Ovary (tissue), 9 donors: Measurements from ENCODE around the gene KRT2. TPM values are rescaled to one million over a fixed set of nuclear protein-coding genes. Genes with fewer than 3 reads are reported as not detected.

ENCODE experiments used
- DNase-seq, 5 donors: peaks; one replicate each; pipeline ENCODE4 v3.0.0-alpha.2; 2019 to 2020
- H3K27ac ChIP-seq, 2 donors: fragments of 200-600 bp; one replicate each; pipeline versions ENCODE4 v1.5.1 to v1.8.0; 2019 to 2022
- H3K27me3 ChIP-seq: fragments of 200-600 bp; one replicate; pipeline ENCODE4 v1.8.0; 2022
- H3K36me3 ChIP-seq: fragments of 200-600 bp; sonication (generic); one replicate; pipeline ENCODE4 v1.5.1; 2019
- H3K4me1 ChIP-seq: one replicate; pipeline ENCODE4 v1.8.1; 2013; ENCODE audit warnings: mild to moderate bottlenecking, moderate library complexity; ENCODE audit not compliant: insufficient read depth
- H3K4me3 ChIP-seq: fragments of 200-600 bp; sonication (generic); one replicate; pipeline ENCODE4 v1.5.1; 2017
- H3K9me3 ChIP-seq, 2 donors: fragments of 200-600 bp in 1 of 2; sonication (generic) in 1 of 2; one replicate each; pipeline versions ENCODE4 v1.5.1 to v1.8.1; 2013 to 2019; ENCODE audit warnings: mild to moderate bottlenecking in 1 of 2, moderate library complexity in 1 of 2
- EP300 ChIP-seq: sonication (generic); formaldehyde crosslinking; IDR thresholded peaks from one replicate; pipeline ENCODE4 v1.6.1; 2017; ENCODE audit warnings: antibody characterized with exemption
- POLR2A ChIP-seq: fragments of 450-650 bp; IDR thresholded peaks from one replicate; pipeline ENCODE4 v1.6.1; 2017; ENCODE audit warnings: antibody characterized with exemption, mild to moderate bottlenecking, moderate library complexity
- WGBS, 3 donors: extraction: QIAGEN DNeasy Blood & Tissue Kit in 1 of 3; methylation state at CpG; one replicate each; pipeline versions ENCODE4 v1.1.5 to v1.1.7; 2013 to 2017; 5-methylcytosine and 5-hydroxymethylcytosine counted together
- intact Hi-C, 4 donors: fragments of 100-400 bp; cut with DNase I; formaldehyde crosslinking; loops; one replicate each; pipeline versions ENCODE4 v1.11.0 to v1.15.1; 2022 to 2023
- polyA plus RNA-seq, 2 donors: library from polyadenylated mRNA; stranded (reverse); fragments of 200-250 nt in 1 of 2; fragments of 350-450 nt in 1 of 2; fragmentation: Illumina TruSeq in 1 of 2; extraction: RNeasy Lipid Tissue Mini Kit (QIAGEN cat#74804) in 1 of 2; gene quantifications; one replicate each; pipeline ENCODE4 v1.2.3, GENCODE V29; 2013 to 2014
- total RNA-seq, 7 donors: library from RNA; depleted of rRNA in 2 of 7; stranded (reverse); fragments of >200 nt in 2 of 7; fragmentation: NEBNext Ultra II Directional in 3 of 7; extraction: Animal tissue kit (Norgen Biotek cat#: 25700) in 3 of 7; gene quantifications; one replicate each; pipeline versions ENCODE4 v1.1.0 to v1.2.4, GENCODE V29; 2016 to 2023
- TF ChIP-seq, protein P1 (sequence below), 3 donors: fragments of 450-650 bp in 2 of 3; fragments of 200-600 bp in 1 of 3; IDR thresholded peaks; one replicate each; pipeline versions ENCODE4 v1.5.1 to v1.8.0; 2016 to 2022; ENCODE audit warnings: antibody characterized with exemption in 3 of 3, mild to moderate bottlenecking in 1 of 3
- donor health status: DM: no; HTN: no; CAD: no; lungs with moderate emphysema.
- donor health status: DM: no; HTN: no; CAD: no.
- donor health status: Bipolar disorder and iron deficiency.
- donor health status: DM: yes; HTN: yes; CAD: no.
- donor health status: DM: no; HTN: no; CAD: no.
- donor health status: DM: yes; HTN: yes; CAD: no.

KRT2 gene
- total and polyA plus RNA-seq, 9 donors, result not detected

DNA sequence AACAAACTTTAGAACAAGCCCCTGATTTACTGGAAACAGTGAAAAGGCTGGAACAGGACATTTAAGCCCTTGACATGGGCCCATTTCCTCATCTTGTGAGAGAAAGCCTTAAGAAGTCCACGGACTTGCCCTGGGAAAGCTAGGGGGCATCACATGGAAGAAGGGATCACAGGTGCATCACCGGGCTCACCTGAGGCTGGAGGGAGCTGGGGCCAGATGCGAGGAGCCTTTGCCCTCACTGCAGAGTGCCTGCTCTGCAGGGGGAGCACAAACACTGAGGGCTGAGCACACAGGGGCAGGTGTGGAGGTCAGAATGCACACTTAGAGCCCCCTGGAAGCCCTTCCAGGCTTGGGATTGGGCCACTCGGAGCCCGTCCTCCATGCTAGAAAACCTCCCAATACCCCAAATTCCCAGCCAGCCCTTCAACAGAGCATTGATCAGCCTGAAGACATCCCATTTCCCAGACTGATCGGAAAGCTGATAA, 33.4 kb upstream of the KRT2 start:
- DNase-seq, result no peak
- H3K36me3 ChIP-seq, result no peaks in the 10 kb centered on the region
- TF ChIP-seq POLR2A (no peak), EP300 (no peak)
- TF ChIP-seq, protein P1, sequence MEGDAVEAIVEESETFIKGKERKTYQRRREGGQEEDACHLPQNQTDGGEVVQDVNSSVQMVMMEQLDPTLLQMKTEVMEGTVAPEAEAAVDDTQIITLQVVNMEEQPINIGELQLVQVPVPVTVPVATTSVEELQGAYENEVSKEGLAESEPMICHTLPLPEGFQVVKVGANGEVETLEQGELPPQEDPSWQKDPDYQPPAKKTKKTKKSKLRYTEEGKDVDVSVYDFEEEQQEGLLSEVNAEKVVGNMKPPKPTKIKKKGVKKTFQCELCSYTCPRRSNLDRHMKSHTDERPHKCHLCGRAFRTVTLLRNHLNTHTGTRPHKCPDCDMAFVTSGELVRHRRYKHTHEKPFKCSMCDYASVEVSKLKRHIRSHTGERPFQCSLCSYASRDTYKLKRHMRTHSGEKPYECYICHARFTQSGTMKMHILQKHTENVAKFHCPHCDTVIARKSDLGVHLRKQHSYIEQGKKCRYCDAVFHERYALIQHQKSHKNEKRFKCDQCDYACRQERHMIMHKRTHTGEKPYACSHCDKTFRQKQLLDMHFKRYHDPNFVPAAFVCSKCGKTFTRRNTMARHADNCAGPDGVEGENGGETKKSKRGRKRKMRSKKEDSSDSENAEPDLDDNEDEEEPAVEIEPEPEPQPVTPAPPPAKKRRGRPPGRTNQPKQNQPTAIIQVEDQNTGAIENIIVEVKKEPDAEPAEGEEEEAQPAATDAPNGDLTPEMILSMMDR (IDR thresholded peaks at IDR 0.05), result no peak
- intact Hi-C loops, result no loop called here
- H3K4me1 ChIP-seq, result no peaks in the 10 kb centered on the region
- WGBS, 3 donors, result 61 to 71% (median 63%) methylated on average over 6 of the region's 6 CpGs
- no peak overlapping the region for H3K4me3 ChIP-seq
- H3K9me3 ChIP-seq, result no peaks in the 10 kb centered on the region
- H3K27ac ChIP-seq, result no peak overlapping the region
- no peaks in the 10 kb centered on the region for H3K27me3 ChIP-seq

DNA sequence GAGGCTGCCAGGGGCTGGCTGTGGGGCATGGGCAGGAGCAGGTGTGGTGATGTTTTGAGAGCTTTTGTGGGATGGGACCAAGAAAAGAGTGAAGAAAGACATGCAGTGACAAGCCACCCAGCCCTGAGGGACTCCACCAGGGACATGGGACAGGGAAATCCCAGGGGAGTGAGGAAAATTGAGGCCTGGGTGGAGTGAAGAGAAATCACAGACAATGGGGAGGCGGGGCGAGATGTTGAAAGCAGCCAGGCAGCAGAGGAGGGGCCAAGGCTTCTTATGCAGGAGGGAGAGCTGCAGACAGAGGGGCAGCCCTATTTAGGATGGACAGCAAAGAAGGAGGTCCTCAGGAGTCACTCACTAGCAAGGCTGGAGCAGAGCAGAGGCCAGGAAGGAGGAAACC, 32.4 kb upstream of the KRT2 start:
- 72 to 87% (median 79%) methylated on average over 2 of the region's 2 CpGs for WGBS, 3 donors
- TF ChIP-seq POLR2A (no peak), EP300 (no peak)
- TF ChIP-seq, protein P1 (IDR thresholded peaks at IDR 0.05), result no peak
- Histone ChIP-seq H3K27me3 (no peaks in the 10 kb centered on the region), H3K9me3 (no peaks in the 10 kb centered on the region), H3K4me1 (no peaks in the 10 kb centered on the region), H3K4me3 (no peak overlapping the region), H3K36me3 (no peaks in the 10 kb centered on the region), H3K27ac (no peak overlapping the region)
- no peak for DNase-seq
- intact Hi-C loops, result no loop called here

DNA sequence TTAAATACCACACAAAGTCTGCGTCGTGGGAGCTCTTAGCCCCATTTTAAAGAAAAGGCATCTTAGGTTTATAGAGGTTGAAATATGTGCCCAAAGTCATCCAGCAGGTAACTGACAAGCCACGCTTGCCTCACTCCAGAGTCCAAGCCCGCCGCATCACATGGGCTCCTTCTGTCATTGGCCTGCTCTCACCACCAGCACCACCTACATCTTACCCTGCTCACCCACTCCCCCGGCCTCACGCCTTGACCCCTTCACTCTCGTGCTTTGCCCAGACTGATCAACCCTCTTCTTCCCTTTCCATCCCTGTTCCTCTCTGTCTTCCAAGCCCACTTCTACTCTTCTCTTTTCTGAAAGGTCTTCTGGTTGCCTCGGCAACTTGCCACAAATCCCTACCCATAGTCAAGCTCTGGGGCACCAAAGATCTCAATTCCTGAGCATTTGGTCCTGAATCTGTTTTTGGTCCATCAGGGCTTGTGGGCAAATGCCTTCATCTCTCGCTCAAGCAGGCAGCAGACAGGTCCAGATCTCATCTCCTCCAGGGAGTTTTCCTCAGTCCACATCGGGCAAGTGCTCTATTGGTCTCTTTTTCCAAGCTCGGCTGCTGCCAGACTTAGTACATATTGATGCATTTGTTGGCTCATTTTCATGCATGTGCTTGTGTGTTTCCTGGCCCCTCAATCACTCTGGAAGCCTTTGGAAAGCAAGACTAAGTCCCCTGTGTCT, 31.7 kb upstream of the KRT2 start:
- no peak overlapping the region for H3K27ac ChIP-seq

DNA sequence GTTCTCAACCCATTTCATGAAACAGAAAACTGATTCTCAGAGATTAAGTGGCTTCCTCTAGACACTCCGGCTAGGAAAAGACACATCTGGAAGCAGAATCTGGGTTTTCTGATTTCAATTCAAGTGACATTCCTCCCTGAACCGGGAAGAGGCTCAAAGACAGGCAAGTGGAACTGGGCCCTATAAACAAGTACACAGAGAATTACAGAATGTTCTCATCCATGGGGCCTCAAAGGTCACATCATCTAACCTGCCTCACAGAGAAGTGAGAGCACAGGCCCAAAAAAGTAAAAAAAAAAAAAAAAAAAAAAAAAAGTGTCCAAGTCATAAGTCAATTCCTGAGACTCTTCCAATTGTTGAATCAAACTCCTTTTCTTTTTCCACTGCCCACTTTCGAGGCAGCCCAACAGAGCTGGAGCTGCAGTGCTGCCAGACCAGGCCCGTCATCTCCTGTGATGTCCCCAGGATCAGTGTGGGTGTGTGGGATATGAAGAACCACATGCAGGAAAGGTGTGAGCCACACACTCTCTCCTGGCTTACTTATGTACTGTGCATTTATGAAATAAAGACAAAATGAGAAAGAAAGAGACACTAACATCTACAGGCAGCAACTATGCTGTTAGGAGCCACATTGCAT, 31.0 kb upstream of the KRT2 start:
- no peaks in the 10 kb centered on the region for H3K36me3 ChIP-seq
- intact Hi-C loops, result no loop called here
- no peaks in the 10 kb centered on the region for H3K4me1 ChIP-seq
- H3K9me3 ChIP-seq, result no peaks in the 10 kb centered on the region
- H3K27me3 ChIP-seq, result no peaks in the 10 kb centered on the region
- H3K4me3 ChIP-seq, result no peak overlapping the region
- WGBS, 3 donors, result 51 to 71% (median 71%) methylated on average over 4 of the region's 4 CpGs
- TF ChIP-seq, protein P1 (IDR thresholded peaks at IDR 0.05), result no peak
- TF ChIP-seq EP300, result no peak
- TF ChIP-seq POLR2A, result no peak
- H3K27ac ChIP-seq, result no peak overlapping the region
- DNase-seq, result no peak

More for the DNA sequence above, 31.7 kb upstream of the KRT2 start:
- H3K27me3 ChIP-seq, result no peaks in the 10 kb centered on the region
- TF ChIP-seq POLR2A, result no peak
- H3K4me1 ChIP-seq, result no peaks in the 10 kb centered on the region
- no peak overlapping the region for H3K4me3 ChIP-seq
- H3K9me3 ChIP-seq, result no peaks in the 10 kb centered on the region
- intact Hi-C loops, result no loop called here
- WGBS, 3 donors, result 78 to 81% (median 79%) methylated on average over 12 of the region's 12 CpGs
- no peak for DNase-seq
- H3K36me3 ChIP-seq, result no peaks in the 10 kb centered on the region

DNA sequence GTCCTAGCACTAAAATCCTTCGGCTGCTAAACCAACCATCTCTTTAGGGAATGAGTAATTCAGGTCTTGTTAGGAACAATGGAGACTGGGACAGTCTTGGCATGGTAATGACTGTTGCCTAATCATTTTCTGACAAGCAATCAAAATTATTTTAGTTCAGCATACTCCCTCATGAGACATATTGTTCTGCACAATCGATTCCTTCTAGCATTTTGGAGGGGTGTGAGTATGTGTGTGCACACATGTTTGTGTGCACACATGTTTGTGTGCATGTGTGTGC, 30.3 kb upstream of the KRT2 start:
- Histone ChIP-seq H3K27me3 (no peaks in the 10 kb centered on the region), H3K4me3 (no peak overlapping the region), H3K27ac (no peak overlapping the region), H3K9me3 (no peaks in the 10 kb centered on the region), H3K36me3 (no peaks in the 10 kb centered on the region), H3K4me1 (no peaks in the 10 kb centered on the region)
- 73 to 83% (median 74%) methylated on average over 2 of the region's 2 CpGs for WGBS, 3 donors
- DNase-seq, result no peak
- intact Hi-C loops, result no loop called here
- TF ChIP-seq, protein P1 (IDR thresholded peaks at IDR 0.05), result no peak
